GM10847 (cell line): ENCODE results near the gene SLC32A1.

Experiments
- POLR2A ChIP-seq: IDR thresholded peaks from 2 replicates; pipeline ENCODE4 v1.6.1; 2011; ENCODE audit not compliant: insufficient read length; ENCODE audit errors: extremely low read depth

SLC32A1 gene

DNA sequence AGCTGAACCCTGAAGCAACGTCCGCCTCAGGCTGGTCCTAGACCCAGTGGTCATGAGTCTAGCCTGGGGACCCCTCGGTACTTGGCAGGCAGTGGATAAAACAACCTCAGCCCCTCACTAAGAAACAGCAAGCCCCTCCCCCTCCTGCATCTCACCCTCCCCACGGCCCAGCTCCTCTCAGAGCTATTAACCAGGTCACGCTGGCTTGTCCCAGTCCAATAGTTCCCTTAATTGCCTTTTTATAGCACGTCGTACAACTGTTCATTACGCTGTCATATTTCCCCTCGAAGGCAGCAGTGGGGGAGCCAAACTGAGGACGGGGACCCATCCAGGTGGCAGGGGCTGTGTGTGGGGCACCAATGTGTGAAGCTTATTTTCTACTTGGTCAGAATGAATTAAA is 8.6 kb upstream of the SLC32A1 start:
- no peak for TF ChIP-seq POLR2A

DNA sequence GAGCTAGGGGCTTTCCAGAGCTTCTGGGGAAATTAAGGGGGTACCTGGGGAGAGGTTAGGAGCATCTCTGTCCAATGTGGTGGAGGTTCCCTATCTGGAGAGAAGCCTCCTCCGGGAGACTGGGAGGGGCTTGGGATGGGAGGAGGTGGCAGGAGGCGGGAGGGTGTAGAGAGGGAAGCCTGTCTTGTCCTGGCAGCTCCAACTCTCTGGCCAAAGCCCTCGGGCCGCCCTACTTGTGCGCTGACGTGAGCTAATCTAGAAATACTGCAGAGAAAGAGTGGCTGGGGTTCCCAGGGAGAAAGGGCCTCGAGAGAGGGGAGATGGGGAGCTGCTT is 1.6 kb upstream of the SLC32A1 start:
- TF ChIP-seq POLR2A: no peak

DNA sequence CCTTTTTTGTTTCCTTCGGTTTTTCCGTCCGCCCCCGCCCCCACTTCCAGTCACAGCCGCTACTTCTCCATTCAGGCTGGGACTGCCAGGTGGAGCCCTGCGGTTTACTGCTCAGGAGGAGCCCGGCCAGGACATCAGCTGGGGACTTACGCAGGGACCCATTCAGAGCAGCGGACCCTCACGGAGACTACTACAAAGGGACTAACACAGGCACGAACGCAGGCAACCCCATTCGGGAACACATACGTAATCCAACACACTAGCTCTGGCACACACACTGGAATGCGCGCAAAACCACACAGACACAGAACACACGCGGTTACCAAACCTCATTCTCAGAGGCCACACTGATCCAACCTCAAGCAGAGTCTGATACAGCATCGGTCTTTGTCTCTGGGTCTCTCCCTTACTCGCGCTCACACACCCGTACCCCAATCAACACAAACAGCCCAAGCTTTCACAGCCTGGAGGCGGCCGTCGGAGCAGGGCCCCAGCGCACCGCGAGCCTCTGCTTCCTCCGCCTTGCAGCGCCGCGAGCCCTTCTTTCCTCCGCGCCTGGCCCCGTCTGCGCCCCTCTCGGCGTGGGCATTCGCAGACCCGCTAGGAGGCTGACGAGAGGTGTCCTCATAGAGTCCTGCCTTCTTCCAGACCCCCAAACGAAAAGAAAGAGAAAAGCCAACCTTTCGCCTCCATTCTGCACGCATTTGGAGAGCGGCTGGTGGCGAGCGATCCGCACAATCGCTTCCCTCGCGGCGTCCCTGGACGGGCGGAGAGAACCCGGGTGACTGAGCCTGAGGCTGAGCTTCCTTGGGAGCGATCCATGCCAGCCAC is 1.1 kb upstream of the SLC32A1 start:
- no peak for TF ChIP-seq POLR2A

DNA sequence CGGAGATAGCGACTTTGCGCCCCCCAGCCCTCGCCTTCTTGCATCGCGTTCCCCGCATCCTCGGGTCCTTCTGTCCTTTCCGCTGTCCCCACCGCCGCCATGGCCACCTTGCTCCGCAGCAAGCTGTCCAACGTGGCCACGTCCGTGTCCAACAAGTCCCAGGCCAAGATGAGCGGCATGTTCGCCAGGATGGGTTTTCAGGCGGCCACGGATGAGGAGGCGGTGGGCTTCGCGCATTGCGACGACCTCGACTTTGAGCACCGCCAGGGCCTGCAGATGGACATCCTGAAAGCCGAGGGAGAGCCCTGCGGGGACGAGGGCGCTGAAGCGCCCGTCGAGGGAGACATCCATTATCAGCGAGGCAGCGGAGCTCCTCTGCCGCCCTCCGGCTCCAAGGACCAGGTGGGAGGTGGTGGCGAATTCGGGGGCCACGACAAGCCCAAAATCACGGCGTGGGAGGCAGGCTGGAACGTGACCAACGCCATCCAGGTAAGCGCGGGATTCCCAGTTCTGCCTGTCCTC is 401 bp downstream of the SLC32A1 start:
- no peak for TF ChIP-seq POLR2A

DNA sequence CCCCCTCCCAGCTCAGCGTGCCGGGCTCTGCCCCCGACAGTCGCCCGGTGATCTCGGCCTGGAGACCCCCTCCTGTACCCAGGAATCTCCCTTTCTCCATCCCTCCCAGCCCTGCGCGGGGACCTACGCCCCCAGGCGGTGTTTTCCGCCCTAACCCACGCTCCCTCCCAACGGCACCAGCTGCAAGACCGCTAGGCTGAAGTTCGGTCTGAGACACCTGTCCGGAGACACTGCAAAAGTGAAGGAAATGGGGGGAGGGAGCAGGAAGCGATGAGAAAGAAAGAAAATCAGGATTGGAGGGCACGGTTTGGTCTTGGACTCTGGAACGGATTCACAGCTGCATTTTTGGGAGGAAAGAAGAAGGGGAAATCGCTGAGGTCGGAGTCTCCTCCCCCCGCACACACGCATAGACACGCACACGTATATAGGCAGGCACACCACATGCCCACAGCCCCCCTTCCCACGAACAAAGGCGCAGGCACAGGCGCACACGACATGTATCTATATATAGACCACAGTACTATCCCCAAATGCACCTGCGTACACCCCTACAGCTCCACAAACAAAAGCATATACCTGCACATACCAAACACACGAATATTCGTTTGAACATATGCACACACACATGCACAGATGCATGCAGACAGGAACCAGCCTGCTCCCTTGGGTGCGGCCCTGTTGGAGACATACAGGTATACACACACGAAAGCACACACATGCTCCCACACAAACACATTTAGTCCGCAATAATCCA is 1.0 kb downstream of the SLC32A1 start:
- TF ChIP-seq POLR2A: no peak

DNA sequence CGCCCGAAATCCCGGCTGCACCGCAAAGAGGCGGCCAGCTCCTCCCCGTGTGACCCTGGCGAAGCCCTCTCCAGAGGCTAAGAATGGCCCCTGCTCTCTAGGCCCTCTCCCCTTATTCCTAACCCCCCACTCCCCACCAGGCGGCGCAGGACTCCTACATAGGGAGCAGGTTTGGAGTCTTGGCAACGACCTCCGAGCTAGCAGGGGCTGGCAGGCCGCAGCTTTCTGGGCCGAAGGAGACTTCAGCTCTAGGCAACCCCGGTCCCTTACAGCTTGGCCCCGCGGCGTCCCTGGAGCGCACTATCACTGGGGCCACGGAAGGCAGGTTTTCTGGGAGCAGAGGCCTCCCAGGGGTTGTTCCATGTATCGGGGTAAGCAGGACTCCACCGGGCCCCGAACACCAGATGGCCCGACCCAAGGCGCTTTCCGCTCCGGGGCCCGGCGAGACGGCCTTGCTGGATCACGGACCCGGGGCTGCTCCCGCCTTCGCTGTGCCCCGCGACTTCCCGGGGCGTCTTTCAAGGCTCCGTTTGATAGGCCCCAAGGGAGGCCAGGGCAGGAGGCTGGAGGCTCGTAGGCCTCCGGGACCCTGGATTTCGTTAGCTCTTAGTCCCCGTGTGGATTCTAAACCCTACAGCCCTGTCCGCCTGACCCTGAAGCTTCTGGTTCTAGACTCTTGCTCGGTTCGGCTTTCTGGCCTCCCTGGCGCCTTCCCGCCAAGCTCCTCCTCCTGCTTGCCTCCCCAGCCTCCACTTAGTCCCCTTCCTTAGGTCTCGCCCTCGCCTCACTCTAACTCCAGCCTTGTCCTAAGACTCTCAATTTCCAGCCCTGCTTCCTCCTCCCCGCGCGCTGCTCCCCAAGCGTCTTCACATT is 1.9 kb downstream of the SLC32A1 start:
- TF ChIP-seq POLR2A: no peak

- TF ChIP-seq POLR2A: no peak
Measured at GRCh38 chr20:38726804-38727606, 2.7 kb downstream of the SLC32A1 start.

GRCh38 chr20:38727607-38728190 is 3.4 kb downstream of the SLC32A1 start:
- no peak for TF ChIP-seq POLR2A

- no peak for TF ChIP-seq POLR2A
Measured at GRCh38 chr20:38728191-38728781, 4.0 kb downstream of the SLC32A1 start.

DNA sequence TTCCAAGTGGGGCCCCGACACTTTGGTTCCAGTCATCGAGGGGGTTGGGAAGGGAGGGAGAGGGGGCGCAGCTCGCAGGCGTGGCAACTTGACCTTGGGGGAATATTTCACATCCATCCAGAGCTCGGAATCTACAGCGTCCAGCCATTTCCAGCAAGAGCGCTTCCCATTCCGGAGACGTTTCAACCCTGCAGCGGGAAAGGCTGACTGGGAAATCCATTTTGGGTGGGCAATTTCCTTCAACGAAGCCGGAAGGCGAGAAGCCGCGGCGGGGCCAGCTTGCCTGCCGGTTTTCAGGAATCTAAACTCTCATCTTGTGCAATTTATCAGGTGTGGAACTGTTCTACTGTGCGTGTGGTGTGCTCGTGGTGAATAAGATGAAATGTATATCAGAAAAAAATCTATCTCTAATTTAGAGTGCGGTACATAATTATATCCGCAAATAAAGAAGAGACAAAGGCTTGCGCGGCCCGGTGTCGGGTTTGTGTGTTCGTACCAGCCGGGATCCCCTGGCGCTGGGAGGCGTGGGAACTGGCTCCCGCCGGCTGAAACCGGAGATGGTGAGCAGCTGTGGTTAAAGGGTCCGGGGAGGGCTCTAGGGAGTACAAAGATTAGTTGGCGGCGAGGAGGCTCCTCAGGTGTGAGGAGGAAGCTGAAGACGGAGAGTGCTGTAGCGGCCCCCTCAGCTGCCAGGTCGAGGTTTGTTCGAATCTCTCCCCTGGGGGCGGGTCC is 4.8 kb downstream of the SLC32A1 start:
- no peak for TF ChIP-seq POLR2A

DNA sequence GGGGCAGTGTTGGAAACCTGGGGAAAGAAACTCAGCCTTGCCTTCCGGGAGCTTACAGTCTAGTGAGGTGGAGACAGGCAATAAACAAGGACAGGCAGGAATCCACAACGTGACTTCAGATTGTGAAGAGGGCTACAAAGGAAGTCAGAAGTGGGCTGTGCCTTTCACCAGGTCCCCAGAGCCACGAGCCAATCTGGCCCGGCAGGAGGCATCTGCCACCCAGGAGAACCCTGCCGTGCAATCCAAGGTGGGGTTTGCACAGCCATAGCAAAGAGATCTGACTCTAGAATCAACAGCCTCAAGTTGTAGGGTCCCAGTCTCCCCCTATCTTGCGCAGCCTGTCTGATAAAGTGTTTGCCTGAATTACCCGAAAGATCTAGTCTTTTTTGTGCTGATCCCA is 5.5 kb downstream of the SLC32A1 start:
- TF ChIP-seq POLR2A: no peak

DNA sequence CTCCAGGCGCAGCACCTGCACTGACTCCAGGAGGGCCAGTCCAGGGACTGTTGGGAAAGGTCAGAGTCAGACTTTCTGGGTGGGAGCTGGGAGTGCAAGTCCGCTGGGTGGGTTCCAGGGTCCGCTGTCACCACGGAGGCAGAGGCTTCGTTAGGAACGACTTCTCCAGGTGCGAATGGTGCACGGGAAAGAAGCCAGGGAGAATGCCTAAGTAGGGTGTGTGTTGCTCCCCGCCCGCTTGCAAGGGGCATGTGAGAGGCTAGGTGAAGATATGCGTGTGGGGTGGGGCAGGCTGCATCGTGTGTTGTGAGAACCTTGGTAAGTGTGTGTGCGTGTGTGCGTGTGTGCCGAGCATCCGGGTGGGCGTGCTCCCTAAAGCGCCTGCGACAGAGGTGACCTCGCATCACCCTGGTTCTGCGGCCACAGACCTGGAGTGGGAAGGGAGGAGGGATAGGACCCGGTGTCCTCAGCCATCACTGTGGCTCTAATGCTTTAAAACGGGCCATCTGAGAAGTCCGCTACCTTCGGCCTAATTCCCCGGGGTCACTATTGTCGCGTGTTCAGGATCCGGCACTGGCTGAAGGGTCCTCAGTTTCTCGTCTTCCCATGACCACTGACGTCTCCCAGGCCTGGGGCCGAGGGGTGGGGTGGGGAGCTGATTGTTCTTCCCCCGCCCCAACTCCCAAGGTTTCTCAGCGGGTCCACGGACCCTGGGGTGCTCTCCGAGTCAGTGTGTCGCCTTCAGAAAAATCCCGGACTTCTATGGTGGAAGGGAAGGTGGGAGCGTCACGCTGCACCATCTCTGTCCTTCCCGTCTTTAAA is 6.1 kb downstream of the SLC32A1 start:
- no peak for TF ChIP-seq POLR2A

DNA sequence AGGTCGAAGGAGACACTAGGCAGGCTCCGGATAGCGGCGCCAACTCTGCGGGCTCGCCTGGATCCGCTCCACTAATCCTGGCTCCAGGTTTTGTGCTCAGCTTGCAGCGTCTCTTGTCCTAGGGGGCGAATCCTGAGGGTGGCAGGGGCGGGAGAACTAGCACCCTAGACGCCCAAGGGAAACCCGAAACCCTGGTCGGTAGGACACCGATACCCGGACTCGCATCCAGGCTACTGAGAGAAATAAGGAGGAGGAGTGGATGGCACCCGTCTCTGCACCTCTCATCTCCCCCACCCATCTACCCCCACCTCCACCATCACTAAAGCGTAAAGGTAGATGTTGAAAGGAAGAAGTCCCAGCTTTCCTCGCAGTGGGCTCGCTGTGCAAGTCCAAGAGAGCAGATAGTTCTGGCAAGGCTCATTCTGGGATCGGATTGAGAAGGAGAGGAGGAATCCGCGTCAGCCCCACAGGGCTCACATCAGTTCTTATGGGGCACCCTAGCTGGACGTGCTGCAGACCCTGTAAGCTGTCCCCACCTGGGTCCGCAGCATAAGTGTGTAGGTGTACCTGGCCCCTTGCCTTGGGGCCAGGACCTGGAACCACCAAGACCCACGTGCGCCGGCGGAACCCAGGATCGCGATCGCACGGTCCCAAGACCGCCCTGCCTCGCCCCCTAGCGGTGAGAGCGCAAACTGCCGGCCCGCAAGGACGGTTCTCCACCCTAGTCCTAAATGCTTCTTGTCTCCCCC is 6.9 kb downstream of the SLC32A1 start:
- no peak for TF ChIP-seq POLR2A
